Lung (tissue), 12 donors: ENCODE measurements around the gene TPRG1. TPM values are rescaled to one million over a fixed set of nuclear protein-coding genes. Genes with fewer than 3 reads are reported as not detected.

Source experiments
- ATAC-seq: fragments of 200-7000 bp; cut with Tn5 transposase; one replicate; pipeline ENCODE4 v1.9.1; 2020; ENCODE audit warnings: moderate number of reproducible peaks; ENCODE audit not compliant: insufficient read depth, low FRiP score
- DNase-seq, 3 donors: peaks; one replicate each; pipeline ENCODE4 v3.0.0-alpha.2; 2013 to 2017
- H3K27ac ChIP-seq, 2 donors: one replicate each; pipeline ENCODE4 v1.5.1; 2013; ENCODE audit warnings: mild to moderate bottlenecking in 2 of 2, moderate library complexity in 2 of 2, control low read depth in 1 of 2, inconsistent platforms in 1 of 2, low read depth in 1 of 2, low read length in 1 of 2
- H3K27me3 ChIP-seq, 3 donors: one replicate each; pipeline ENCODE4 v1.5.1; 2013; ENCODE audit warnings: low read length in 2 of 3; ENCODE audit not compliant: control insufficient read depth in 3 of 3, insufficient read depth in 3 of 3
- H3K36me3 ChIP-seq, 4 donors: one replicate each; pipeline ENCODE4 v1.5.1; 2013; ENCODE audit warnings: low read length in 4 of 4, mild to moderate bottlenecking in 1 of 4, moderate library complexity in 1 of 4; ENCODE audit not compliant: control insufficient read depth in 4 of 4, insufficient read depth in 4 of 4
- H3K4me1 ChIP-seq, 5 donors: one replicate each; pipeline ENCODE4 v1.5.1; 2013; ENCODE audit warnings: low read length in 5 of 5, mild to moderate bottlenecking in 2 of 5, moderate library complexity in 1 of 5; ENCODE audit not compliant: control insufficient read depth in 5 of 5, insufficient read depth in 5 of 5
- H3K4me3 ChIP-seq: one replicate; pipeline ENCODE4 v1.5.1; 2013; ENCODE audit warnings: mild to moderate bottlenecking, control low read depth, moderate library complexity
- H3K9ac ChIP-seq, 2 donors: one replicate each; pipeline ENCODE4 v1.5.1; 2013; ENCODE audit warnings: low read length in 2 of 2, control low read depth in 1 of 2; ENCODE audit not compliant: insufficient read depth in 1 of 2
- H3K9me3 ChIP-seq, 4 donors: one replicate each; pipeline ENCODE4 v1.5.1; 2013; ENCODE audit warnings: low read length in 3 of 4, mild to moderate bottlenecking in 1 of 4, moderate library complexity in 1 of 4; ENCODE audit not compliant: control insufficient read depth in 4 of 4, insufficient read depth in 3 of 4
- WGBS, 2 donors: extraction: QIAGEN DNeasy Blood & Tissue Kit; methylation state at CpG; one replicate each; pipeline ENCODE4 v1.1.7; 2013; 5-methylcytosine and 5-hydroxymethylcytosine counted together
- polyA plus RNA-seq, 2 donors: library from polyadenylated mRNA; stranded (reverse); fragments of 200-250 nt; gene quantifications; one replicate each; pipeline ENCODE4 v1.2.1, GENCODE V29; 2013
- total RNA-seq, 2 donors: library from RNA; depleted of rRNA in 1 of 2; stranded (reverse); fragments of >200 nt in 1 of 2; gene quantifications; one replicate each; pipeline ENCODE4 v1.2.1, GENCODE V29; 2014 to 2021
- TF ChIP-seq, protein P1 (sequence below): IDR thresholded peaks from 2 replicates; pipeline ENCODE4 v1.5.1; 2012; ENCODE audit warnings: mild to moderate bottlenecking; ENCODE audit errors: control extremely low read depth, extremely low read depth
- donor health status: control.
- donor health status: control.
- donor health status: Bipolar disorder and iron deficiency.
- donor health status: healthy.
- donor health status: DM: yes; HTN: yes; CAD: no.

Gene TPRG1
- total and polyA plus RNA-seq, 4 donors = 3.7 to 13.8 (median 9.4) TPM

DNA sequence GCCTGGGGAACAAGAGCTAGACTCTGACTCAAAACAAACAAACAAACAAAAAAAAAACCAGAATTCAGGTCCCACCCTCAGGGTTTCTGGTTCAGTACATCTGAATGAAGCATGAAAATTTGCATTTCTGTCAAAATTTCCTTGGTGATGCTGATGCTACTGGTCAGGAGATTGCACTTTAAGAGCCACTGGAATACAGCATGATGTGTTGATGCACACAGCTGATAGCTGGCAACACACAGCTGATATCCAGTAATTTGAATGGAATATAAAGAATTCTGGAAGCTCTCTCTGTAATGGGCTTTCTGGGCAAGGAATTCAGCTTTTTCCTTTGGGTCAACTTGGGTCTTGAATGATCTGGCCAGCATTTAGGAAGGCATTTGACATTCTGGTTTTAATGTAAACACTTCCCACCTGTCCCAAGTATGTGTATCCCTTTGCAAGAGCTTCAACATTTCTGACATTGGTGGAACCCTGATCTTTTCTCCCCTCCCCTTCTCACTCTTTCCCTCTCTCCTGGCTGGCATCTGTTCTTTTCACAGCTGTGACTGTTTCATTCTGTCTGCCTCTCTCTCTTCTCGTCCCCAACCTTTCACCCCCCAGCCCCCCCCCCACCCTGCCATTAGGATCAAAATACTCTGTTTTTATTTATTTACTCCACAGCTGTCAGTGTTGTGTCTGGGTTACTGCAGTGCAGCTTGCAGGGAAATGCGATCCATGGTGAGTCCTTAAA is 189.5 kb downstream of the TPRG1 start:
- Histone ChIP-seq H3K36me3 (no peaks in the 10 kb centered on the region), H3K4me3 (no peak overlapping the region), H3K27ac (no peak overlapping the region), H3K9me3 (peaks cover 0 to 4% (median 0%) of the 10 kb centered on the region in 4 donors), H3K9ac (no peak overlapping the region), H3K27me3 (no peaks in the 10 kb centered on the region), H3K4me1 (peaks cover 0 to 3% (median 2%) of the 10 kb centered on the region in 5 donors)
- 60 to 67% methylated on average over 2 of the region's 2 CpGs for WGBS, 2 donors
- TF ChIP-seq, protein P1, sequence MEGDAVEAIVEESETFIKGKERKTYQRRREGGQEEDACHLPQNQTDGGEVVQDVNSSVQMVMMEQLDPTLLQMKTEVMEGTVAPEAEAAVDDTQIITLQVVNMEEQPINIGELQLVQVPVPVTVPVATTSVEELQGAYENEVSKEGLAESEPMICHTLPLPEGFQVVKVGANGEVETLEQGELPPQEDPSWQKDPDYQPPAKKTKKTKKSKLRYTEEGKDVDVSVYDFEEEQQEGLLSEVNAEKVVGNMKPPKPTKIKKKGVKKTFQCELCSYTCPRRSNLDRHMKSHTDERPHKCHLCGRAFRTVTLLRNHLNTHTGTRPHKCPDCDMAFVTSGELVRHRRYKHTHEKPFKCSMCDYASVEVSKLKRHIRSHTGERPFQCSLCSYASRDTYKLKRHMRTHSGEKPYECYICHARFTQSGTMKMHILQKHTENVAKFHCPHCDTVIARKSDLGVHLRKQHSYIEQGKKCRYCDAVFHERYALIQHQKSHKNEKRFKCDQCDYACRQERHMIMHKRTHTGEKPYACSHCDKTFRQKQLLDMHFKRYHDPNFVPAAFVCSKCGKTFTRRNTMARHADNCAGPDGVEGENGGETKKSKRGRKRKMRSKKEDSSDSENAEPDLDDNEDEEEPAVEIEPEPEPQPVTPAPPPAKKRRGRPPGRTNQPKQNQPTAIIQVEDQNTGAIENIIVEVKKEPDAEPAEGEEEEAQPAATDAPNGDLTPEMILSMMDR = no peak
- ATAC-seq (no peak), DNase-seq (no peak)

DNA sequence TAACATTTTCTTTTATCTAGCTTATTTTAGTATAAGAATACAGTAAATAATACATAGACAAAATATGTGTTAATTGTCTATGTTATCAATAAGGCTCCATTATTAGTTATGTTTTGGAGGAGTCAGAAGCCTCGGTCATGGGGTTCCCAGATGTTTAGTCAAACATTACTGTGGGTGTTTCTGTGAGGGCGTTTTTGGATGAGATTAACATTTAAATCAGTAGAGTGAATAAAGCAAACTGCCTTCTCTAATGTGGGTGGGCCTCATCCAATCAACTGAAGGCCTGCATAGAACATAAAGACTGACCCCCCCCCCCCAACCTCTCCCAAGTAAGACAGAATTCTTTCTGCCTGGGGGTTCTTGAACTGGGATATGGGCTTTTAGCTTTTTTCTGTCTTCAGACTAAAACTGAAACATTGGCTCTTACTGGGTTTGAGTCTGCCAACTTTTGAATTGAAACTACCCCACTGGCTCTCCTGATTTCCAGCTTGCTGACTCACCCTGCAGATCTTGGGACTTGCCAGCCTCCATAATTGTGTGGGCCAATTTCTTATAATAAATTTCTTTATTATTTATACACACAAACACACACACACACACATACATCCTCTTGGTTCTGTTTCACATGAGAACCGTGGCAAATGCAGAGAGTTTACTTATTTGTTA is 192.0 kb downstream of the TPRG1 start:
- WGBS, 2 donors = 74 to 77% methylated on average over 3 of the region's 3 CpGs
- peaks cover 0 to 4% (median 0%) of the 10 kb centered on the region in 4 donors for H3K9me3 ChIP-seq
- H3K36me3 ChIP-seq = no peaks in the 10 kb centered on the region
- TF ChIP-seq, protein P1 = no peak
- DNase-seq (peak in 2 of 3 donors; percentile 34 to 59), ATAC-seq (no peak)
- no peak overlapping the region for H3K4me3 ChIP-seq
- no peak overlapping the region for H3K9ac ChIP-seq
- H3K27me3 ChIP-seq = no peaks in the 10 kb centered on the region
- peaks cover 0 to 3% (median 2%) of the 10 kb centered on the region in 5 donors for H3K4me1 ChIP-seq
- H3K27ac ChIP-seq = no peak overlapping the region

DNA sequence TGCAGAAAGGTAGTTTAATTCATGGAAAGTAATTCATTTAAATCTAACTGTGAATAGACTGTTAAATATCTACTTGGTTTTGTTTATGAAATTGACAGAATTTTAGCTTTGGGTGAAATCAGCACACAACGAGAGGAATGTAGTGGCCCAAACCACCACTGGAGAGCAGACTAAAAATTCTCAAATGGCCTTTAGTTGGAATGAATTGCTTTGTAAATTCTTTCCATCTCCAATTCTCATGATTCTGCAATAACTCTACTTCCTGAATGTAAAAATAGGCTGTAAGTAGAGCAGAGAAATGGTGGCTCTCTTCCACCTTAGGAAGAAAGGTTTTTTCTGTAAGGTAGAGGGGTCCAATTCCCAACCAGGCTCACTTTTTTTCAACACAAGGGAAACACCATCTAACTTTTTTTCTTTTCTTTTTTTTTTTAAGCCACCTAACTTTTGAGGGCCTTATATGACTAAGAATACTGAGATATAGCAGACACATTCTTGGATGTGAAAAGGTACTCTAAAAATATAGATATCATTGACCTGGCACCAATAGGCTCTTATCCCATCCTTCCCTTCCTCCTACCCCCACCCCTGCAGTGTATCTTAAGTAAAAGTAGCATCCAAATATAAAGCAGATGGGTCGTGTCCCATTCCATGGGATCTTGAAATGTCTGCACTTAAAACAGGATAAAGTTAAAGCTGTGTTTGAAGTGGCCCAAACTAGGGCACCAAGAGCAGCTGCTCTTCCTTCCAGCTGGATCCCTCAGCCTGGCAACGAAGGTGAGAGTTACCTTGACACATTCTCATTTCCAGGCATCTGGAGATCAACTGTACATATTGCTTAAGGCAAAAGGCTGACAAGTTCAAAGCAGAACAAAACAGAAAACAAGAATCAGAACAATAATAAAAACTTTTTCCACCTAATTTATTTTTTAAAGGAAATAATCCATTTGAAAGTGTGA is 194.1 kb downstream of the TPRG1 start:
- peaks cover 0 to 3% (median 0%) of the 10 kb centered on the region in 5 donors for H3K4me1 ChIP-seq
- 72 to 79% methylated on average over 3 of the region's 3 CpGs for WGBS, 2 donors
- H3K9me3 ChIP-seq = no peaks in the 10 kb centered on the region
- no peaks in the 10 kb centered on the region for H3K36me3 ChIP-seq
- no peak overlapping the region for H3K4me3 ChIP-seq
- ATAC-seq = no peak
- TF ChIP-seq, protein P1 = no peak
- DNase-seq = no peak
- no peak overlapping the region for H3K9ac ChIP-seq
- no peaks in the 10 kb centered on the region for H3K27me3 ChIP-seq
- no peak overlapping the region for H3K27ac ChIP-seq
